HG02610 (cell line): ENCODE measurements around the gene GPS2.

Source experiments
- ATAC-seq: cut with Tn5 transposase; IDR thresholded peaks from one replicate; pipeline ENCODE4 v1.9.1; 2021; ENCODE audit warnings: mild to moderate bottlenecking, moderate library complexity; ENCODE audit not compliant: unreplicated experiment

Gene GPS2

DNA sequence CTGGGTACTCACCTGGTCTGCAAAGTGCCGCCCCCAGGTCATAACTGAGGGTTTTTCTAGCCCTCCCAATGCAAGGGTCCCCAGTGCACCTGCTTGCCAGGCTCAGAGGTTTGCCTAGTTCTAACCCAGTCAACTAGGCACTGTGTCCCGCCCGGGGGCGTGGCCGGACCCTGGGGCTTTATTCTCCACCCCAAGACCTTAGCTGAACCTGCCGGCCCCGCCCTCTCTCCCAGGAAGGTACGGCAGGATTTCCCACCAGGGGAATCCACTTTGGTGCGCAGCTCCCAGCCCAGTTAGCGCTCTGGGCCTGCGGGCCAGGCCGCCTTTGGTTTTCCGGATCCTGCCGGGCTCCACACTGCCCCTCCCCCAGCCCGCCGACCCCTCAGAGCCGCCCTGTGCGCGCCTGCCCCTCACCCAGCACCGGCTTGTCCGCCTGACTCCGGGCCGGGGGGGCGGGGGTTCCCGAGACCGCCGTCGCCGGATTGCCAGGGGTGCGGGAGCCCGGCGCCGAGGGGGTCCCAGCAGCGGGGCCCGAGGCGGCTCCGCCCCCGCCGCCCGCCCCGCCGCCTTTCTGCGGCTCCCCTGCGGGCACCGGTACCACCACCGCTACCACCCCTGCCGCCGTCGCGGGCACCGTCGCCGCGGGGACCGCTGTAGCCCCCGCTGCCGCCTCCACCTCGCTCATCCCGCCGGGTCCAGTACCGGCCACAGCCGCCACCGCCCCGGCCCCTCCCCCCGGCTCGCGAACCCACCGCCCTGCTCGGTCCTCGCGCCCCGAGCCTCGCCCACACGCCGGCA lies 21.1 kb downstream of the GPS2 start:
- no peak for ATAC-seq

DNA sequence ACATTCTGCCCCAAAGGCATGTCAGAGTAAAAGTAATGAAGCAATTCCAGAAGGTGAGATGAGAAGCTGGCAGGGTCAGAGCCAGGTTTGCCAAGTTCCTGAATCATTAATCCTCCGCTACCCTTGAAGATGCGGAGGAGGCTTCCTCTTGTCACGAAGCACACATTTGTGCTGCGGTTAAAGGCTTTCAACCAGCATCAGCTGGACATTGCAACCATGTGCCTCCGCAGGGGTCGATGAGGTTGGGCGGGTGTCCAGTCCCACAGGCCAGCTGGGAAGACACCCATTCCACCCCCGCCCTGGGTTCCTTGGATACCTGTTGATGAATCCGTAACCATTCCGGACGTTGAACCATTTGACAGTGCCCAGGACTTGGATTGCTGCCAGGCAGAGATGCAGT lies 22.0 kb downstream of the GPS2 start:
- ATAC-seq = no peak

DNA sequence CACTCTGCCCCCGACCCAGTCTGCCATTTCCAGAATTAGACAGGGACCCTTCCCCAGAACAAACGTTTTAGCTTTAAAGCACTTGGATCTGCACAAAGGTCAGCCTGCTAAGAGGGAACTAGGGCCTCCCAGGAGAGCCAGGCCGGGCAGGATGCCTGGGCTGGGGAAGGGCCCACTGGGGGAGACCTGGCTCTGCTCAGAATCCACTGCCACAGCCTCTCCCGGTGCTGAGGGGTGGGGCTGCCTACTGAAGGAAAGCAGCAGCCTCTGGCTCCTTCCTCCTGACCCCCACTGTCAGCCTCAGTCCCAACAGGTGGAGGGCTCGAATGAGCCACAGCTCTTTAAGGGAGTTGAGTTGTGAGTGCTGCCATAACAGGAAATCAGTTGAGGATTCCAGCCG lies 22.4 kb downstream of the GPS2 start:
- ATAC-seq = no peak

DNA sequence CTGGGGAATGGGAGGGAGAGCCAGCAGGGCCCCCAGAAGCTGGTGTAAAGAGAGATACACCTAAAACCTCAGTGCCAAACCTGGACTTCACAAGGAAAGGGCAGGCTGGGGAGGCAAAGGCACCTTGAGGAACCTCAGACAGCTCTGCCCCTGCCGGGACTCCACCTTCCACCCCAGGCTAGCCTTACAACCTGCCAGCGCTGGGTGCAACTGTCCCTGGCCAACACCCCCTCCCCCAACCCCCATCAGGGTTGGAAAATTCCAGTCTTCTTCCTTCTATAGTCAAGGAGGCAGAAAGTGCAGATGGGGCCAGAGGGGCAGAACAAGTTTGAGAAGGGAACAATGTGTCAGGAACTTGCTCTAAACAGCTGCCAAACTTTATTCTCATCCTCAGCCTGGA lies 23.0 kb downstream of the GPS2 start:
- ATAC-seq = no peak

DNA sequence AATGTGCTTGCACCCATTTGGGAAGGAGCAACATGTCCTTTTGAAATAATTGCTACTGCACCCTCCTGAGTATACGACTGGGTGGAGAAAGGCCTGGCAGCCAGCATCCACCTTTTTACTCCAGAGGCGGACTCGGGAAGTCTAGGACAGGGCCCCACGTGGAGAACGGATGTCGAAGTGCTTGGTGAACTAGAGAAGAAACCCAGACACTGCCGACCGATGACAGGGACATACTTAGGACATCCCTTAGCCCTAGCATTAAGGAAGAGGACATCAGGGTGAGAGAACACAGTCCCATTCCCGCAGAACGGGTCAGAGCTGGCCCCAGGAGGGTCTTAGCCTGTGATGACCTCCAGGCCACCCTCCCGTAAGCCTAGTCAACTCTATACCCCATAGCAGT lies 24.5 kb downstream of the GPS2 start:
- no peak for ATAC-seq

DNA sequence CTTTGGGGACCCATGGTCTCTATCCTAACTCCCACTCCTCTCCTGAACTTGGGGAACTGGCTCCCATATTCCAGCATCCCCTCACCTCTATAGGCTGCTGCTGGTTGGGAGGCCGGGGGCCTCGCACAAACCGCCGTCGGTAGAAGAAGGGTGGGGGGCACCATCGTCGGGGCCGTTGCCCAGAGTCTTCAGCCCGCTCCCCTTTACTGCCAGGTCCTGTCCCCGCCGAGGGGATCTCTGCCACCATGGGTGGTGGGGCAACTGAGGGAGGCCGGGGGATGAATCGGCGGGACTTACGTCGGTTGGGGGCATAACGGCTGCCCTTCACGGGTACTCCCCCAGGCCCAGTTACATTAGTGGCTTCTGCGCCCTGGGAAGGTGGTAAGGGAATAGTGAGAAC lies 25.0 kb downstream of the GPS2 start:
- no peak for ATAC-seq

DNA sequence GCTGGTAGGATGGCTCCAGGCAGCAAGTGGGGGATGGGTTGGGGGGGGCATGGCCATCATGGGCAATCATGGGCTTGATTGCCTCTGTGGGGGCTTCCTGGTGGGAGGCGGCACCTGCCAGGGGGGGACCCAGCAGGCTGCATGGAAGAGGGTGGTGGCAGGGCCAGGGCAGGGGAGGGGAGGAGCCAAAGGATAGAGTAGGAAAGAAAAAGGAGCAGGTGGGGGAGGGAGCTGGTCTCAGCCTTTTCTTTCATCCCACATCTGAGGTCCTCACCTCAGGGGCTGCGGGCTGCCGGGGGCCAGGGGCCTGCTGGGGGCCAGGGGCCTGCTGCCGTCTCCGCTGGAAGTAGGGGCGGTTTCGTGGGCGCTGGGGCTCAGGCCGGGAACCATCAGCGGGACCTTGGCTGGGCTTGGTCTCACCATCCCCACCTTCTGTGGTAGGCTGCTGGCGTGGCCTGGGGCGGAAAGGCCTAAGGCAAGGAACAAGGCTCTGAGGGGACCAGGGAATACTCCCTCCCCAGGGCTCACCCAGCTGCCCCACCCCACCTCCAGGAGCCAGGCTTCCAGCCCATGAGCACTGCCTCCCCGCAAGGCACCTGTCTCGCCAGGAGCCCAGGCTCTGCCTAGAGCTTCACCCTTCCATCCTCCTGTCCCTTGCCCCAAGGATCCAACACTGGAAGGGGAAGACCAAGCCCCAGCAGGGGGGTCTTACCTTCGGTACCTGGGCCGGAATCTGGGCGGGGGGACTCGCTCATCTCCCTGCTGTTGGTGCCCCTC lies 25.7 kb downstream of the GPS2 start:
- no peak for ATAC-seq

DNA sequence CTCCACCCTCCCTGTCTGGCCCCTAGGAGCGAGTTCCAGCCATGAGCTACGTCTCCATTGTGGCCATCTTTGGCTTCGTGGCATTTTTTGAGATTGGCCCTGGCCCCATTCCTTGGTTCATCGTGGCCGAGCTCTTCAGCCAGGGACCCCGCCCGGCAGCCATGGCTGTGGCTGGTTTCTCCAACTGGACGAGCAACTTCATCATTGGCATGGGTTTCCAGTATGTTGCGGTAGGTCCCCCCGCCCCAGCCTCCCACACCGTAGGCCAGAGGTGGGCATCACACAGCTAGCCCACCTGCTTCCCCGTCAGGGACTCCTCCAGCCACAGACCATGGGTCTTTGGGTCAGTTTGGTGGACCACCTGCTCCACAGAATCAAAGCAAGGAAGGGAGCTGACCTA lies 29.5 kb downstream of the GPS2 start:
- ATAC-seq = no peak

DNA sequence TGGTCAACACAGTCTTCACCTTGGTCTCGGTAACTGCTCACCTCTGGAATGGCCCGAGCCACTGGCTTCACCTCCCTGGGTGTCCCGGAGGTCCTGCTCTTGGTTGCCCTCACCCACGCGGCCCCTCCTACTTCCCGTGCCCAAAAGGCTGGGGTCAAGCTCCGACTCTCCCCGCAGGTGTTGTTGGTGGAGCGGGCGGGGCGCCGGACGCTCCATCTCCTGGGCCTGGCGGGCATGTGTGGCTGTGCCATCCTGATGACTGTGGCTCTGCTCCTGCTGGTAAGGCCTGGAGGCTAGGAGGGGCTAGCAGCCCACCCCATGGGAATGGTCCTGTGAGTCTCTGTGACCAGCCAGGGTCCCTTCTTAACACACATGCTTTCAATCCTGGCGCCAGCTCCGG lies 30.2 kb downstream of the GPS2 start:
- ATAC-seq = no peak

DNA sequence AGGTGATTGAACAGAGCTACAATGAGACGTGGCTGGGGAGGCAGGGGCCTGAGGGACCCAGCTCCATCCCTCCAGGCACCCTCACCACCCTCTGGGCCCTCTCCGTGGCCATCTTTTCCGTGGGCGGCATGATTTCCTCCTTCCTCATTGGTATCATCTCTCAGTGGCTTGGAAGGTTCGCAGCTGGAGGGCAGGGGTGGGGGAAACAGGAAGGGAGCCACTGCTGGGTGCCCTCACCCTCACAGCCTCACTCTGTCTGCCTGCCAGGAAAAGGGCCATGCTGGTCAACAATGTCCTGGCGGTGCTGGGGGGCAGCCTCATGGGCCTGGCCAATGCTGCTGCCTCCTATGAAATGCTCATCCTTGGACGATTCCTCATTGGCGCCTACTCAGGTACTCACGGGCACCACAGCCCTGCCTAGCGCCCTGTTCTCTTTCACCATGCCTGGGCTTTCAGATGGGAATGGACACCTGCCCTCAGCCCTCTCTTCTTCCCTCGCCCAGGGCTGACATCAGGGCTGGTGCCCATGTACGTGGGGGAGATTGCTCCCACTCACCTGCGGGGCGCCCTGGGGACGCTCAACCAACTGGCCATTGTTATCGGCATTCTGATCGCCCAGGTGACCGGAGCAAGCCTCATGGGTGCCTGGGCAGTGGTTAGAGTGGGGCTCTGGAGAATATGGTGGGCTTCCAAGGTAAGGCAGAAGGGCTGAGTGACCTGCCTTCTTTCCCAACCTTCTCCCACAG lies 31.5 kb downstream of the GPS2 start:
- no peak for ATAC-seq

DNA sequence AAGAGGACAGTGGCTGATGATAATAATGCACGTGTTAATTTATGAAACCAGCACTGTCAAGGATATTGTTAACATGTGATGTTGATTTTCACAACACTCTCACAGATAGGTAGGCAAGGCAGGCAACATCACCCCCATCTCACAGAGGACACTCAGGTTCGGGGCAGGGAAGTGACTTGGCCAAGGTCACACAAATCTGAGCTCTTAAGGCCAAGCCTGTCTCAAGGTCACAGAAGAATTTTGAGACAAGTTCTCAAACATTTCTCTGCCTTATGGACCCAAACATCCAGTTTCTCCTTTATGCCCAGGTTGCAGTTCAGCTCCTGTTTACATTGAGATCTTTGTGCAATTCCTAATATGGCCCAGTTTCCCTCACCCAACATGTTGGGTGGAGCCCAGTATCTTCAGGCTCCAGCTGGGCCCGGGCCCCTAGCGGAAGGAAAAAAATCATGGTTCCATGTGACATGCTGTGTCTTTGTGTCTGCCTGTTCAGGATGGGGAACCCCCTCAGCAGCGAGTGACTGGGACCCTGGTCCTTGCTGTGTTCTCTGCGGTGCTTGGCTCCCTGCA lies 32.3 kb downstream of the GPS2 start:
- ATAC-seq = no peak

DNA sequence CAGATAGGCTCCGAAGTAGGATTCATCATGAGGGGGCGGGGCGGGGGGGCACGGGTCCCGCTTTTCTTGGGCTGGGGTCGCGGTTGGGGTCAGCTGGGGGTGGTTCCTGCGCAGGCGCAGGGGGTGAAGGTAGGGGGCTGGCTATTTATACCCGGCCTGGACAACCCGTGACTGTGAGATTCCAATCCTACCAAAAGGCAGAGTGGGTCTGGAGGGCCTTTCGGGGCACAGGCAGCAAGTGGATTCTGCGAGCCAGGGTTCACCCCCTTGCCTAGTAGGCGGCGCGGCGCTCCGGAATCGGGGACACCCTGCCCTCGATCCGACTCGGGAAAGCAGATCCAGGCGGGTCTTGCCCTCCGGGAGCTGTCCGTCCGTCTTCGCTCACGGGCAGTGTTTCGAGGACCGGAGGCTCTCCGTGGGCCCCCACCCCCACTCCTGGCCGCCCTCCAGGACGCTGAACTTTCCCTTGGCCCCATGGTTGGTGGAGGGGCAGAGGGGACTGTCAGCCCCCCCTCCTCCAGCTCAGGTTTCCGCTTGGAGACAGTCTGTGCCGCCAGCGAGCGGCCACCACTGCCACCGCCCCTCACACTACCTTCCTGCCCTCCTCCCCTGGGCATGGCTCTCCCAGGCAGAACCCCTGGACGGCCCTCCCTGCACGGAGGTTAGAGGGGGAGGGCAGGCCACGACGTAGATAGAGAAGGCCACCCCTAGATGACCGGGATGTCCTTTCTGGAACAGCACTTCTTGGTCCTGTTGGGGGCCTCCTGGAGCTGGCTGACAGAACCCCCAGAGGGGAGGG lies 33.0 kb downstream of the GPS2 start:
- no peak for ATAC-seq

DNA sequence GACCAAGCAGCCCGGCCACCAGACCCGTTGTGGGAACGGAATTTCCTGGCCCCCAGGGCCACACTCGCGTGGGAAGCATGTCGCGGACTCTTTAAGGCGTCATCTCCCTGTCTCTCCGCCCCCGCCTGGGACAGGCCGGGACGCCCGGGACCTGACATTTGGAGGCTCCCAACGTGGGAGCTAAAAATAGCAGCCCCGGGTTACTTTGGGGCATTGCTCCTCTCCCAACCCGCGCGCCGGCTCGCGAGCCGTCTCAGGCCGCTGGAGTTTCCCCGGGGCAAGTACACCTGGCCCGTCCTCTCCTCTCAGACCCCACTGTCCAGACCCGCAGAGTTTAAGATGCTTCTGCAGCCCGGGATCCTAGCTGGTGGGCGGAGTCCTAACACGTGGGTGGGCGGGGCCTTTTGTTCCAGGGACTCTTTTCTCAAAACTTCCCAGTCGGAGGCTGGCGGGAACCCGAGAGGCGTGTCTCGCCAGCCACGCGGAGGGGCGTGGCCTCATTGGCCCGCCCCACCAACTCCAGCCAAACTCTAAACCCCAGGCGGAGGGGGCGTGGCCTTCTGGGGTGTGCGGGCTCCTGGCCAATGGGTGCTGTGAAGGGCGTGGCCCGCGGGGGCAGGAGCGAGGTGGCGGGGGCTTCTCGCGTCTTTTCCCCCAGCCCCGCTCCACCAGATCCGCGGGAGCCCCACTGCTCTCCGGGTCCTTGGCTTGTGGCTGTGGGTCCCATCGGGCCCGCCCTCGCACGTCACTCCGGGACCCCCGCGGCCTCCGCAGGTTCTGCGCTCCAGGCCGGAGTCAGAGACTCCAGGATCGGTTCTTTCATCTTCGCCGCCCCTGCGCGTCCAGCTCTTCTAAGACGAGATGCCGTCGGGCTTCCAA lies 33.8 kb downstream of the GPS2 start, which contains the start of gene SLC2A4:
Gene SLC2A4 (plus strand): TSS at position 645 of the 879 bp plus-strand sequence. CDS start 217 bp downstream, at position 862.
- ATAC-seq = no peak

DNA sequence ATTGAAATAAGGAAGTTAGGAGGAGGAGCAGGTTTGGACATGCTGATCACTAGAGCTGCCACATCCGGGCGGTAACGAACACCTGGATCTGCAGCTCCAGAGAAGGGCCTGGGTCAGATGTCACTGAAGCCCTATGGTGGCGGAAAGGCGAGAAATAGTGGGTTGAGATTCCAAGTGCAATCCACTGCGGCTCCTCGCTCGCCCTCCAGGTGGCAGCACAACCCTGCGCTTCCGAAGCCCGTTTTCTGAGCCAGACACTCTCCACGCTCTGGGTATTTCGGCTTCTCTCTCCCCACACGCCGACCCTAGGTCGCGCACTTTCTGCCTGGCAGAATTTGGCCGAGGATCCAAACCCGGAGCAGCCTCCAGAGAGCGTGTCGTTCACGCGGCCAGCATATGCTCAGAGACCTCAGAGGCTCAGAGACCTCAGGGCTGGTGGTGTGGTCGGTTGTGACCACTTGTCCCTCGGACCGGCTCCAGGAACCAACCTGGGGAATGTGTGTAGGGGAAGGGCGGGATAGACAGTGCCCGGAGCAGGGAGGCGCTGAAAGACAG lies 34.6 kb downstream of the GPS2 start:
- peak; percentile 52 for ATAC-seq

DNA sequence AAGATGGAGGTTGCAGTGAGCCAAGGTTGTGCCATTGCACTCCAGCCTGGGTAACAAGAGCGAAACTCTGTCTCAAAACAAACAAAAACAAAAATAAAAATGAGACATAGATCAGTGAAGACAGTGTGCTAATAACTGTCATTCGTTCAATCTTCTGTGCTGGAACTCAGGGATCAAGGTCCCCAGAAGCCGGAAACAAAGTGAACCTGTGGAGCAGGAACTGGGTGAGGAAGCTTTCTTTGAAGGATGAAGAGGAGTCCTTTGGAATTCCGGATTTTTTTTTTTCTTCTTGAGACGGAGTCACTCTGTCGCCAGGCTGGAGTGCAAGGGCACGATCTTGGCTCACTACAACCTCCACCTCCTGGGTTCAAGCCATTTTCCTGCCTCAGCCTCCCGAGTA lies 35.7 kb downstream of the GPS2 start:
- no peak for ATAC-seq

DNA sequence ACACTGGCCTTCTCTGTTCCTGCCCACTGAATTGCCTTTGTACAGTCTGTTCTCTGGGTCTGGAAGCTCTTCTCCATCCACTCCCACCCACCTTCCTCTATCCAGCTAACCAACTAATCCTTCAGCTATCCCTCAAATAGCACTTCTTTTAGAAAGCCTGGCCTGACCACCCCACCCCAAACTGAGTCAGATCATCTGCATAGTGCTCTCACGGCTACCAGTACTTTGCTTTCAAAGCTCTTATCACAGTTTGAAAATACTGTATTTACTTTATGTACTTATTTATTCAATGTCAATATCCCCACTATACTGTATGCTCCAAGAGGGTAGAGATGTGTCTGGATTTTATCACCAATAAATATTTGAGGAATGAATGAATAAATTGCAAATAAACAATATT lies 48.4 kb downstream of the GPS2 start:
- no peak for ATAC-seq

DNA sequence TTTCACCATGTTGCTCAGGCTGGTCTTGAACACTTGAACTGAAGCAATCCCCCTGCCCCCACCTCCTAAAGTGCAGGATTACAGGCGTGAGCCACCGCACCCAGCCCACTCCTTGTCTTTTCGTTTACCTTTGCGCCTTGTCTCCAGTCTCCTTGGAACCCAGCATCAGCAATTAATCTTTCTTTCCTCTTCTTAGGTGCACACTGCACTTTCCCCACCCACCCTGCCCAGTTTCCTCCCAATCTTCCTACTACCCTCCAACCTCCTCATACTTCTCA lies 51.4 kb downstream of the GPS2 start:
- no peak for ATAC-seq

DNA sequence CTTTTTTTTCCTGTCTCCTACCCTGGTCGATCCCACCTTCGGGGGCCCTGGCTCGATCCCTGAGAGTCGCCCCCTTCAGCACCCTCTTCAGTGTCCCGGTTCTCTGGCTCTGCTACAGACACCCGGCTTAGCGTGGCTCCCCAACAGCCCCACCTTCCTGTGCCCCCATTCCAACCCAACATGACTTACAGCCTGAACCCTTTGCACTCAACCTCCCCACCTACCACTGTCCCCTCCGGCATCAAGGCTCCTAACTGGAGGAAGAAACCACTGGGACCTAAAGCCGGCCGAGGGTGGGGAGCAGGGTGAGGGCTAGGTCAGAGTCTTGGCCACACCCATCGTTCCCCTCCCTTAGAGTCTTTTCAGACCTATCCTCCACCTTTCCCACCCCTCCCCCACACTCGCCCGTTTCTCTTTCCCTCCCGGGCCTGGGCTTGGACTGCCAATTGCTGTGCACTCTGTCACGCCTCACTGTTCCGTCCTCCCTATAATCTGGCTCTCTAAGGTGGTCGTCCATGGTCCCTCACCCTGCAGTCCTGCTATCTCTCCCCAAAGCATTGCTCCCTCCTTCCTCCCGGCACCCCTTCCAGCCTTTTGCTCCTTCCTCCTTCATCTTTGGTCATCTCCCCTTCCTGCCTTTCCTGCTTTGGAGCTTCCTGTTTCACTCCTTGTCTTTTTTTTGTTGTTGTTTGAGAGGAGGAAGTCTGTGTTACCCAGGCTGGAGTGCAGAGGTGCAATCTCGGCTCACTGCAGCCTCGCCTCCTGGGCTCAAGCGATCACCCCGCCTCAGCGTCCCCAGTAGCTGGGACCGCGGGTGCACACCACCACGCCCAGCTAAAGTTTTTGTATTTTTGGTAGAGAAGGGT lies 52.0 kb downstream of the GPS2 start:
- no peak for ATAC-seq
